Activated CD8-positive, alpha-beta memory T cell treated with anti-CD3 and anti-CD28 coated beads for 24 hours (primary cell): ENCODE results near the gene ADGRG1.

Experiments
- DNase-seq: peaks from one replicate; pipeline ENCODE4 v3.0.0-alpha.2; 2020

Gene ADGRG1

GRCh38 chr16:57651344-57652333 is 23.2 kb downstream of the ADGRG1 start:
- DNase-seq: no peak

GRCh38 chr16:57652695-57653471 is 24.5 kb downstream of the ADGRG1 start:
- DNase-seq: no peak

GRCh38 chr16:57653936-57654335 is 25.5 kb downstream of the ADGRG1 start:
- no peak for DNase-seq

GRCh38 chr16:57656342-57656955 is 28.0 kb downstream of the ADGRG1 start:
- no peak for DNase-seq

- no peak for DNase-seq
These were observed 28.8 kb downstream of the ADGRG1 start for GRCh38 chr16:57657228-57657627.

GRCh38 chr16:57658130-57658877 is 29.9 kb downstream of the ADGRG1 start:
- DNase-seq: no peak

GRCh38 chr16:57658878-57659674 is 30.6 kb downstream of the ADGRG1 start:
- DNase-seq: no peak

- no peak for DNase-seq
These were observed 32.5 kb downstream of the ADGRG1 start for GRCh38 chr16:57660715-57661463.

GRCh38 chr16:57661510-57661909 is 33.1 kb downstream of the ADGRG1 start:
- no peak for DNase-seq

- no peak for DNase-seq
These were observed 33.8 kb downstream of the ADGRG1 start for GRCh38 chr16:57661936-57662906.

- no peak for DNase-seq
These were observed 35.0 kb downstream of the ADGRG1 start for GRCh38 chr16:57663436-57663835.

GRCh38 chr16:57663917-57664661 is 35.7 kb downstream of the ADGRG1 start:
- no peak for DNase-seq

- no peak for DNase-seq
These were observed 36.2 kb downstream of the ADGRG1 start for GRCh38 chr16:57664662-57665025.

- no peak for DNase-seq
These were observed 37.1 kb downstream of the ADGRG1 start for GRCh38 chr16:57665541-57665940.

GRCh38 chr16:57666353-57667047 is 38.1 kb downstream of the ADGRG1 start:
- DNase-seq: no peak

- DNase-seq: no peak
These were observed 38.7 kb downstream of the ADGRG1 start for GRCh38 chr16:57667048-57667525.

- DNase-seq: no peak
These were observed 39.3 kb downstream of the ADGRG1 start for GRCh38 chr16:57667526-57668262.

- no peak for DNase-seq
These were observed 39.8 kb downstream of the ADGRG1 start, which contains the start of gene ADGRG3 for GRCh38 chr16:57668263-57668571. Gene ADGRG3 (plus strand): TSS chr16:57668306. CDS start chr16:57668348, 42 bp downstream.
